Measurements from ENCODE around the gene HFE. TPM values are rescaled to one million over a fixed set of nuclear protein-coding genes. Genes with fewer than 3 reads are reported as not detected.
"Not testable (repeated sequence)": the region's sequence is repeated elsewhere in the genome, so short reads cannot be mapped to it uniquely, and the experiment has no call there.

Gene HFE
- total RNA-seq, 1 donor from 2014 or later = not detected

GRCh38 chr6:26067367-26067766 is 19.9 kb upstream of the HFE start:
- Mint-ChIP-seq H3K9me3 (ENCODE audit: unreplicated experiment) (peaks cover 7% of the 10 kb centered on the region), H3K27me3 (ENCODE audit: unreplicated experiment) (no peaks in the 10 kb centered on the region), H3K27ac (ENCODE audit: unreplicated experiment) (no peak overlapping the region), H3K36me3 (ENCODE audit: unreplicated experiment) (no peaks in the 10 kb centered on the region), H3K4me1 (ENCODE audit: low read depth, unreplicated experiment) (no peaks in the 10 kb centered on the region), H3K4me3 (ENCODE audit: unreplicated experiment) (no peak overlapping the region)
- DNase-seq = no peak
- TF ChIP-seq, protein P1, sequence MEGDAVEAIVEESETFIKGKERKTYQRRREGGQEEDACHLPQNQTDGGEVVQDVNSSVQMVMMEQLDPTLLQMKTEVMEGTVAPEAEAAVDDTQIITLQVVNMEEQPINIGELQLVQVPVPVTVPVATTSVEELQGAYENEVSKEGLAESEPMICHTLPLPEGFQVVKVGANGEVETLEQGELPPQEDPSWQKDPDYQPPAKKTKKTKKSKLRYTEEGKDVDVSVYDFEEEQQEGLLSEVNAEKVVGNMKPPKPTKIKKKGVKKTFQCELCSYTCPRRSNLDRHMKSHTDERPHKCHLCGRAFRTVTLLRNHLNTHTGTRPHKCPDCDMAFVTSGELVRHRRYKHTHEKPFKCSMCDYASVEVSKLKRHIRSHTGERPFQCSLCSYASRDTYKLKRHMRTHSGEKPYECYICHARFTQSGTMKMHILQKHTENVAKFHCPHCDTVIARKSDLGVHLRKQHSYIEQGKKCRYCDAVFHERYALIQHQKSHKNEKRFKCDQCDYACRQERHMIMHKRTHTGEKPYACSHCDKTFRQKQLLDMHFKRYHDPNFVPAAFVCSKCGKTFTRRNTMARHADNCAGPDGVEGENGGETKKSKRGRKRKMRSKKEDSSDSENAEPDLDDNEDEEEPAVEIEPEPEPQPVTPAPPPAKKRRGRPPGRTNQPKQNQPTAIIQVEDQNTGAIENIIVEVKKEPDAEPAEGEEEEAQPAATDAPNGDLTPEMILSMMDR (IDR thresholded peaks at IDR 0.05; ENCODE audit: partially characterized antibody, unreplicated experiment) = no peak

GRCh38 chr6:26068036-26068435 is 19.2 kb upstream of the HFE start:
- H3K27ac Mint-ChIP-seq (ENCODE audit: unreplicated experiment) = no peak overlapping the region
- H3K4me3 Mint-ChIP-seq (ENCODE audit: unreplicated experiment) = no peak overlapping the region
- H3K4me1 Mint-ChIP-seq (ENCODE audit: low read depth, unreplicated experiment) = no peaks in the 10 kb centered on the region

GRCh38 chr6:26071135-26071534 is 16.1 kb upstream of the HFE start:
- no peak overlapping the region for H3K4me3 Mint-ChIP-seq (ENCODE audit: unreplicated experiment)
- TF ChIP-seq, protein P1 (IDR thresholded peaks at IDR 0.05; ENCODE audit: partially characterized antibody, unreplicated experiment) = no peak
- H3K27me3 Mint-ChIP-seq (ENCODE audit: unreplicated experiment) = no peaks in the 10 kb centered on the region
- peaks cover 3% of the 10 kb centered on the region for H3K9me3 Mint-ChIP-seq (ENCODE audit: unreplicated experiment)
- DNase-seq = no peak
- H3K4me1 Mint-ChIP-seq (ENCODE audit: low read depth, unreplicated experiment) = no peaks in the 10 kb centered on the region
- H3K27ac Mint-ChIP-seq (ENCODE audit: unreplicated experiment) = no peak overlapping the region
- no peaks in the 10 kb centered on the region for H3K36me3 Mint-ChIP-seq (ENCODE audit: unreplicated experiment)

More at GRCh38 chr6:26068036-26068435, 19.2 kb upstream of the HFE start:
- Mint-ChIP-seq H3K36me3 (ENCODE audit: unreplicated experiment) (no peaks in the 10 kb centered on the region), H3K9me3 (ENCODE audit: unreplicated experiment) (peaks cover 6% of the 10 kb centered on the region), H3K27me3 (ENCODE audit: unreplicated experiment) (no peaks in the 10 kb centered on the region)
- DNase-seq = no peak
- TF ChIP-seq, protein P1 (IDR thresholded peaks at IDR 0.05; ENCODE audit: partially characterized antibody, unreplicated experiment) = no peak

GRCh38 chr6:26075063-26075717 is 12.0 kb upstream of the HFE start:
- Mint-ChIP-seq H3K4me3 (ENCODE audit: unreplicated experiment) (no peak overlapping the region), H3K36me3 (ENCODE audit: unreplicated experiment) (no peaks in the 10 kb centered on the region), H3K9me3 (ENCODE audit: unreplicated experiment) (peaks cover 3% of the 10 kb centered on the region), H3K27ac (ENCODE audit: unreplicated experiment) (no peak overlapping the region), H3K4me1 (ENCODE audit: low read depth, unreplicated experiment) (no peaks in the 10 kb centered on the region), H3K27me3 (ENCODE audit: unreplicated experiment) (no peaks in the 10 kb centered on the region)
- TF ChIP-seq, protein P1 (IDR thresholded peaks at IDR 0.05; ENCODE audit: partially characterized antibody, unreplicated experiment) = no peak
- no peak for DNase-seq

GRCh38 chr6:26078066-26078465 is 9.2 kb upstream of the HFE start:
- not testable (repeated sequence) for H3K9me3 Mint-ChIP-seq (ENCODE audit: unreplicated experiment); H3K27ac Mint-ChIP-seq (ENCODE audit: unreplicated experiment); H3K27me3 Mint-ChIP-seq (ENCODE audit: unreplicated experiment); H3K4me3 Mint-ChIP-seq (ENCODE audit: unreplicated experiment); H3K4me1 Mint-ChIP-seq (ENCODE audit: low read depth, unreplicated experiment); DNase-seq; H3K36me3 Mint-ChIP-seq (ENCODE audit: unreplicated experiment)

- H3K27me3 Mint-ChIP-seq (ENCODE audit: unreplicated experiment); H3K9me3 Mint-ChIP-seq (ENCODE audit: unreplicated experiment); H3K4me1 Mint-ChIP-seq (ENCODE audit: low read depth, unreplicated experiment); H3K4me3 Mint-ChIP-seq (ENCODE audit: unreplicated experiment); H3K36me3 Mint-ChIP-seq (ENCODE audit: unreplicated experiment); H3K27ac Mint-ChIP-seq (ENCODE audit: unreplicated experiment); DNase-seq: not testable (repeated sequence)
Measured at GRCh38 chr6:26081096-26081495, 6.1 kb upstream of the HFE start.
